Measurements from ENCODE around the gene CWC22. TPM values are rescaled to one million over a fixed set of nuclear protein-coding genes. Genes with fewer than 3 reads are reported as not detected.
"Not testable (repeated sequence)": the region's sequence is repeated elsewhere in the genome, so short reads cannot be mapped to it uniquely, and the experiment has no call there.

CWC22 gene
- total RNA-seq, 1 donor from 2014 or later = 12.0 TPM

- Mint-ChIP-seq H3K27ac (ENCODE audit: unreplicated experiment) (no peak overlapping the region), H3K9me3 (ENCODE audit: unreplicated experiment) (no peaks in the 10 kb centered on the region), H3K27me3 (ENCODE audit: unreplicated experiment) (no peaks in the 10 kb centered on the region), H3K36me3 (ENCODE audit: unreplicated experiment) (no peaks in the 10 kb centered on the region), H3K4me3 (ENCODE audit: unreplicated experiment) (no peak overlapping the region), H3K4me1 (ENCODE audit: low read depth, unreplicated experiment) (no peaks in the 10 kb centered on the region)
- no peak for TF ChIP-seq CTCF (IDR thresholded peaks at IDR 0.05; ENCODE audit: partially characterized antibody, unreplicated experiment)
- DNase-seq = no peak
Observed at GRCh38 chr2:179966778-179967394, 40.2 kb downstream of the CWC22 start.

- DNase-seq = no peak
- no peaks in the 10 kb centered on the region for H3K36me3 Mint-ChIP-seq (ENCODE audit: unreplicated experiment)
- no peaks in the 10 kb centered on the region for H3K9me3 Mint-ChIP-seq (ENCODE audit: unreplicated experiment)
- H3K4me1 Mint-ChIP-seq (ENCODE audit: low read depth, unreplicated experiment) = no peaks in the 10 kb centered on the region
- no peak overlapping the region for H3K27ac Mint-ChIP-seq (ENCODE audit: unreplicated experiment)
- no peak overlapping the region for H3K4me3 Mint-ChIP-seq (ENCODE audit: unreplicated experiment)
- no peaks in the 10 kb centered on the region for H3K27me3 Mint-ChIP-seq (ENCODE audit: unreplicated experiment)
- TF ChIP-seq CTCF (IDR thresholded peaks at IDR 0.05; ENCODE audit: partially characterized antibody, unreplicated experiment) = no peak
Observed at GRCh38 chr2:179965291-179966258, 41.5 kb downstream of the CWC22 start.

GRCh38 chr2:179963626-179964025, 43.5 kb downstream of the CWC22 start:
- no peak overlapping the region for H3K27ac Mint-ChIP-seq (ENCODE audit: unreplicated experiment)
- H3K4me1 Mint-ChIP-seq (ENCODE audit: low read depth, unreplicated experiment) = no peaks in the 10 kb centered on the region
- H3K9me3 Mint-ChIP-seq (ENCODE audit: unreplicated experiment) = no peaks in the 10 kb centered on the region
- no peaks in the 10 kb centered on the region for H3K36me3 Mint-ChIP-seq (ENCODE audit: unreplicated experiment)
- H3K4me3 Mint-ChIP-seq (ENCODE audit: unreplicated experiment) = no peak overlapping the region
- DNase-seq = no peak
- no peak for TF ChIP-seq CTCF (IDR thresholded peaks at IDR 0.05; ENCODE audit: partially characterized antibody, unreplicated experiment)
- no peaks in the 10 kb centered on the region for H3K27me3 Mint-ChIP-seq (ENCODE audit: unreplicated experiment)

GRCh38 chr2:179958251-179958650, 48.8 kb downstream of the CWC22 start:
- H3K4me1 Mint-ChIP-seq (ENCODE audit: low read depth, unreplicated experiment); H3K27ac Mint-ChIP-seq (ENCODE audit: unreplicated experiment); H3K4me3 Mint-ChIP-seq (ENCODE audit: unreplicated experiment); DNase-seq; H3K36me3 Mint-ChIP-seq (ENCODE audit: unreplicated experiment); H3K27me3 Mint-ChIP-seq (ENCODE audit: unreplicated experiment); H3K9me3 Mint-ChIP-seq (ENCODE audit: unreplicated experiment): not testable (repeated sequence)

- Mint-ChIP-seq H3K4me3 (ENCODE audit: unreplicated experiment) (no peak overlapping the region), H3K27ac (ENCODE audit: unreplicated experiment) (no peak overlapping the region), H3K27me3 (ENCODE audit: unreplicated experiment) (no peaks in the 10 kb centered on the region), H3K4me1 (ENCODE audit: low read depth, unreplicated experiment) (no peaks in the 10 kb centered on the region), H3K9me3 (ENCODE audit: unreplicated experiment) (no peaks in the 10 kb centered on the region), H3K36me3 (ENCODE audit: unreplicated experiment) (no peaks in the 10 kb centered on the region)
- no peak for TF ChIP-seq CTCF (IDR thresholded peaks at IDR 0.05; ENCODE audit: partially characterized antibody, unreplicated experiment)
- DNase-seq = no peak
Observed at GRCh38 chr2:179954026-179954425, 53.1 kb downstream of the CWC22 start.
